ENCODE results near the gene PLA2G4D.

The PLA2G4D gene

DNA sequence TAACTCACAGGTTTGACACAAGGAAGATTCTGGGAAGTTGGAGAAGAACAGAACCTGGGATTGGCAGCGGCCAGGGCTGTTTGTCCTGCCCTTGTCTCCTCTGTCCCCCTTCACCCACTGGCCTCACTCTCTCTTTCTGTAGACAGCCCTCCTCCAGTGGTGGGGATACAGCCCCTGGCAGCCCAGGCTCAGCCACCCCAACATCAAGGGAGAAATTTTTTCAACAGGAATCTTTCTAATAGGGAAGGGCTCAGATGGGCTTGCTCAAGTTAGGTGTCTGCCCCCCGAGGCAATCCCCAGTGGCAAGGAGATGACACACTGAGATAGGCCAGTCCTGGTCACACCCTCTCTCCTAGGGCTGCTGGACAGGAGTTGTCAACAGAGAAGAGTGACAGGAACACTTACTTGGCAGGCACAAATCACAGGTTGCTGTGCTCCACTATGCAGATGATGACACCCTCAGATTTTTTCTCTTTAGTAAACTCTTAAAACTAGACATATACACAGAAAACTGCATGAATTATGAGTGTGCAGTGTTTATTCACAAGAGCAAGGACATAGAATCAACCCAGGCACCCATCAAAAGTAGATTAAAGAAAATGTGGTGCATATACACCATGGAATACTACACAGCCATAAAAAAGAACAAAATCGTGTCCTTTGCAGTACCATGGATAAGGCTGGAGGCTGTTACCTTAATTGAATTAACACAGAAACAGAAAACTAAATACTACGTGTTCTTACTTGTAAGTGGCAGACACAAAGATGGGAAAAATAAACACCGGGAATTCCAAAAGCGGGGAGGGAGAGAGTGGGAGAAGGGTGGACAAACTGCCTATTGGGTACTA, 36.3 kb downstream of the PLA2G4D start:
- TF ChIP-seq, protein P1, sequence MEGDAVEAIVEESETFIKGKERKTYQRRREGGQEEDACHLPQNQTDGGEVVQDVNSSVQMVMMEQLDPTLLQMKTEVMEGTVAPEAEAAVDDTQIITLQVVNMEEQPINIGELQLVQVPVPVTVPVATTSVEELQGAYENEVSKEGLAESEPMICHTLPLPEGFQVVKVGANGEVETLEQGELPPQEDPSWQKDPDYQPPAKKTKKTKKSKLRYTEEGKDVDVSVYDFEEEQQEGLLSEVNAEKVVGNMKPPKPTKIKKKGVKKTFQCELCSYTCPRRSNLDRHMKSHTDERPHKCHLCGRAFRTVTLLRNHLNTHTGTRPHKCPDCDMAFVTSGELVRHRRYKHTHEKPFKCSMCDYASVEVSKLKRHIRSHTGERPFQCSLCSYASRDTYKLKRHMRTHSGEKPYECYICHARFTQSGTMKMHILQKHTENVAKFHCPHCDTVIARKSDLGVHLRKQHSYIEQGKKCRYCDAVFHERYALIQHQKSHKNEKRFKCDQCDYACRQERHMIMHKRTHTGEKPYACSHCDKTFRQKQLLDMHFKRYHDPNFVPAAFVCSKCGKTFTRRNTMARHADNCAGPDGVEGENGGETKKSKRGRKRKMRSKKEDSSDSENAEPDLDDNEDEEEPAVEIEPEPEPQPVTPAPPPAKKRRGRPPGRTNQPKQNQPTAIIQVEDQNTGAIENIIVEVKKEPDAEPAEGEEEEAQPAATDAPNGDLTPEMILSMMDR (IDR thresholded peaks at IDR 0.05; ENCODE audit: control extremely low read depth, extremely low read depth, low read depth, missing control alignments): no peak
- no peak for DNase-seq (ENCODE audit: extremely low spot score)
- ChIA-PET CTCF (interaction anchor here (1.0 to 8.9 kb wide), 19 partner anchors 9 to 284 kb away, joined by 3 to 102 read pairs (median 6); partner anchors contain the start of gene MAPKBP1), POLR2A (no interaction called here)

DNA sequence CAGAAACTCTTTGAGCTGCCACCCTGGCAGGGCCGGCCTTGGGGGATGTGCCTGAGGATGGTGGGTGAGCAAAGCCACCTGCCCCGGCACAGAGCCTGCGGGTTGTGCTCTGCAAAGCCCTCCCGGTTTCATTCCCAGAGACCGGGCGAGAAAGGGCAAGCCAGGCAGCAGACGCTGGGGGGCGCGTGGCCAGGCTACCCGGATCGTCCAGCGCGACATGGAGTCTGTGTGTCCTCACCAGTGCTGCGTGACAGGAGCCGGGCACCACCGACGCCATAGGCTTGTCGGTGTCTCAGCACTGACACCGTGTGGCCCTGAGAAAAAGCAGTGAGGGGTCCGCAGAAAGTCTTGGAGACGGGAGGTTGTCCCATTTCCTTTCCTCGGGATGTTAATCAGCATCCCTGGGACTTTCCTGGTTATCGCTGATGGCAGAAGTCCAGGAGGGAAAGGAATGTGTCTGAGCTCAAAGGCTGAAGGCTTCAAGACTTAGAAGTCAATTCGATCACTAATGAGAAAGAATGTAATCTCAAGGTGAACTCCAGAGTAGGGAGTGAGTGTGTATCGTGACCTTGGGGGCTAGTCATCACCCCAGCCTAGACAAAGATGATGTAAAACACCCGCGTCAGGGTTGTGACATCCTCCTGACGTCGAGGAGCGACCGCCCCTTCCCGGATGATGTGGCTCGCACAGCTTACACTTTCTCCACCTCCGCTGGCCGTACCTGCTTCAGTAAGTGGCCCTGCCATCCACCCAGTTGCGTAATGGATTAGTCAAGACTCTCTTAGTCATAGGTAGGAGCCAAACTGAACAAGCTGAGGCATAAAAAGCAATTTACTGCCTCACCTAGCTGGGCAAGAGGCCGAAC, 37.2 kb downstream of the PLA2G4D start:
- CTCF ChIA-PET: interaction anchor here (1.0 to 6.6 kb wide), 17 partner anchors 8 to 283 kb away, joined by 3 to 102 read pairs (median 4); partner anchors contain the start of gene MAPKBP1
- DNase-seq (ENCODE audit: extremely low spot score): peak; percentile 82
- TF ChIP-seq, protein P1 (IDR thresholded peaks at IDR 0.05; ENCODE audit: control extremely low read depth, extremely low read depth, low read depth, missing control alignments): peak; percentile 71
- POLR2A ChIA-PET: no interaction called here

DNA sequence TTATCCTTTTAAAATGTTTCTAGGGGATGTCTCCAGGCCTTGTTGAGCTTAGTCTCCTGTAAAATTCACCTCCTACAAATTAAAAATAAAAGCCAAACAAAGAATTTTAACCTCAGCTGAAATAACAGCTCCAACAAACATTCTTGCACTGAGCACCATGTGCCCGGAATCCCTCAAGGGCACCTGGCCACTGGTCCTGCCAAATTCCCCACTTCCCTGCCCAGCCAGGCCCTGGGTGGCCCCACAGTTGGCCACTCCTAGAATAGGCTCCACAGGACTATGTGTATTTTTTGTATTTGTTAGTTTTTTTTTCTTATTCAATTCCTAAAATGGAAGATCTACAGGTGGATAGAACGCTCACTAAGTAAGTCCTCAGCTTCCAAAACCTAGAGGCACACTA, 40.4 kb downstream of the PLA2G4D start:
- DNase-seq (ENCODE audit: extremely low spot score): no peak
- ChIA-PET POLR2A (no interaction called here), CTCF (interaction anchor here (0.8 to 6.6 kb wide), 7 partner anchors 8 to 67 kb away, joined by 3 to 102 read pairs (median 4); no protein-coding TSS in a partner anchor)
- TF ChIP-seq, protein P1 (IDR thresholded peaks at IDR 0.05; ENCODE audit: control extremely low read depth, extremely low read depth, low read depth, missing control alignments): no peak

DNA sequence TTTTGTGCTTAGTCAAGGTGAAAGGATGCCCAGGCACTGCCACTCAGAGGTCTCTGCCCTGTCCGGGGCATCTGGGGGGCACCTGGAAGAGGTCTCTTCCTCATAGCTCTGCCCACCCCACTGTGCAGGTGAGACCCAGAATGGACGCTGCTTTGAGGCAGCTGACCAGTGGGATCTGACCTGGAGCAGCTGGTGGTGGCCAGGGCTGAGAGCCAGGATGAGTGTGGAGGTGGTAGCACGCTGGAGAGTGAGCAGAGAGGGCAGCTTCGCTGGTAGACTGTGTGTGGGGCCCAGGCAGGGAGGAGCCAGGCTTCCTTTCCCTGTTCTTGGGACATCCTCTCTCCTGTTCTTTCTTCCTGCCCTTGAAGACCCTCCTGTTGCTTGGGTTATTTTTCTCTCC, 41.4 kb downstream of the PLA2G4D start:
- no peak for DNase-seq (ENCODE audit: extremely low spot score)
- CTCF ChIA-PET: interaction anchor here (0.8 to 6.6 kb wide), 3 partner anchors 11 to 66 kb away, joined by 3 to 102 read pairs (median 5); no protein-coding TSS in a partner anchor
- TF ChIP-seq, protein P1 (IDR thresholded peaks at IDR 0.05; ENCODE audit: control extremely low read depth, extremely low read depth, low read depth, missing control alignments): no peak
- POLR2A ChIA-PET: no interaction called here

DNA sequence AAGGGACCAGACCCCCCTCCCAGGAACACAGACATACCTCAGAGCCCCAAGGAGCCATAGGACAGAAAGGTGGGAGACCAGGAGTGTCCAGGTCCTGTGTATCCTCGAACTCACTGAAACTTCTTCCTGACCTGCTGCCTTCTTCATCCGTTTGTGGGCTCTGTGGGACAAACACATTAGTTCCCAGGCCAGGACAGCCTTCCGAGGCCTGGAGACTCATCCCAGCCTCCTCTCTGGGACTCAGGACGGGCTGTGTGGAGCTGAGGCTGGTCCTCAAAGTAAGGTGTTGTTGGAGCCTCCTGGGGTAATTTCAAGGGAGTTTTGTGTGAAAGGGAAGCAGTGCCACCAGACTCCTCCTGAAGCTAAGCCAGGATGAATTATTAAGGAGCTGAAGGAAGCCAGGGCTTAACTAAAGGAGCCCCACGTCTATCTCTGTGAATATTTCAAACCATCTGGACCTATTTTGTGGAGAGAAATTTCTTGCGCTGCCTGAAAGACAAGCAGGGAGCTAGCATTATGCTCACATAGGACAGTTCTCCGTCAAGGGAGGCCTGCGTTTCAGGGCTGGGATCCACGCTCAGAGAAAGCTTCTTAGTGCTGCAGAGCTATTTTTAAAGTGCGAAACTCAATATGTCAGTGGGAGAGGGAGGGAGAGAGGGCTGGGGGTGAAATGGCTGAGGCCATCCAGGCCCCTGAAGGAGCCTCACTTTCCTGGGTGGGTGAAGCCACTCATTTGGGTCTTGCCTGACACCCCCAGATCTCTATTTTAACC, 43.7 kb downstream of the PLA2G4D start:
- no peak for DNase-seq (ENCODE audit: extremely low spot score)
- ChIA-PET POLR2A (no interaction called here), CTCF (interaction anchor here (0.8 to 1.4 kb wide), 3 partner anchors 10 to 61 kb away, joined by 3 to 4 read pairs (median 3); no protein-coding TSS in a partner anchor)
- TF ChIP-seq, protein P1 (IDR thresholded peaks at IDR 0.05; ENCODE audit: control extremely low read depth, extremely low read depth, low read depth, missing control alignments): no peak
